Neuronal stem cell (in vitro differentiated cells): ENCODE measurements around the gene HOMER3.
A peak's percentile ranks its signal among the peaks of the same experiment; 100 is the strongest.

Source experiments
- DNase-seq: peaks from one replicate; pipeline ENCODE4 v3.0.0-alpha.2; 2013; ENCODE audit warnings: low spot score
- H2AFZ ChIP-seq: one replicate; pipeline ENCODE4 v1.6.1; 2013; ENCODE audit warnings: mild to moderate bottlenecking, low read length, inconsistent platforms
- H2AK5ac ChIP-seq: 2 replicates; pipeline ENCODE4 v1.6.1; 2013; ENCODE audit warnings: low read depth, mild to moderate bottlenecking, inconsistent platforms, low read length, moderate library complexity, mixed read lengths
- H2BK120ac ChIP-seq: 2 replicates; pipeline ENCODE4 v1.6.1; 2013; ENCODE audit warnings: low read depth, mild to moderate bottlenecking, inconsistent platforms, low read length, moderate library complexity, mixed read lengths
- H2BK12ac ChIP-seq: one replicate; pipeline ENCODE4 v1.6.1; 2013; ENCODE audit warnings: low read length, inconsistent platforms
- H2BK15ac ChIP-seq: 2 replicates; pipeline ENCODE4 v1.6.1; 2013; ENCODE audit warnings: mild to moderate bottlenecking, low read length, inconsistent platforms, mixed read lengths
- H2BK5ac ChIP-seq: one replicate; pipeline ENCODE4 v1.6.1; 2013; ENCODE audit warnings: inconsistent platforms, mild to moderate bottlenecking, low read length, moderate library complexity
- H3K14ac ChIP-seq: one replicate; pipeline ENCODE4 v1.6.1; 2013; ENCODE audit warnings: low read length, inconsistent platforms
- H3K18ac ChIP-seq: 2 replicates; pipeline ENCODE4 v1.6.1; 2013; ENCODE audit warnings: low read length, inconsistent platforms
- H3K23ac ChIP-seq: 2 replicates; pipeline ENCODE4 v1.6.1; 2013; ENCODE audit warnings: low read depth, mild to moderate bottlenecking, mixed read lengths, low read length, inconsistent platforms; ENCODE audit not compliant: poor library complexity
- H3K27ac ChIP-seq: replicated peaks from 3 replicates; pipeline ENCODE4 v1.5.1; 2013; ENCODE audit warnings: low read length, inconsistent platforms
- H3K27me3 ChIP-seq, 3 experiments: 2 replicates each; pipeline ENCODE4 v1.6.1; 2013; ENCODE audit warnings: low read length in 3 of 3, mild to moderate bottlenecking in 2 of 3, inconsistent platforms in 1 of 3, low read depth in 1 of 3, mixed read lengths in 1 of 3, moderate library complexity in 1 of 3; ENCODE audit not compliant: control insufficient read depth in 3 of 3, insufficient read depth in 3 of 3
- H3K36me3 ChIP-seq, 2 donors: replicated peaks in 1 of 2; 2 replicates each; pipeline ENCODE4 v1.6.1; 2013; ENCODE audit warnings: low read length in 2 of 2; ENCODE audit not compliant: control insufficient read depth in 2 of 2, insufficient read depth in 2 of 2
- H3K4ac ChIP-seq: 2 replicates; pipeline ENCODE4 v1.6.1; 2013; ENCODE audit warnings: inconsistent platforms, mild to moderate bottlenecking, low read length, moderate library complexity
- H3K4me1 ChIP-seq, 2 donors: 1 replicate in 1 of 2; 2 replicates in 1 of 2; pipeline ENCODE4 v1.6.1; 2013; ENCODE audit warnings: low read length in 2 of 2, low read depth in 1 of 2; ENCODE audit not compliant: control insufficient read depth in 2 of 2, insufficient read depth in 1 of 2
- H3K4me2 ChIP-seq: one replicate; pipeline ENCODE4 v1.6.1; 2013; ENCODE audit warnings: mild to moderate bottlenecking, low read length, inconsistent platforms; ENCODE audit not compliant: insufficient read depth, poor library complexity, severe bottlenecking
- H3K4me3 ChIP-seq, 2 donors: 2 replicates each; pipeline ENCODE4 v1.5.1; 2013; ENCODE audit warnings: low read length in 2 of 2, mild to moderate bottlenecking in 2 of 2, inconsistent platforms in 1 of 2, moderate library complexity in 1 of 2
- H3K79me1 ChIP-seq: one replicate; pipeline ENCODE4 v1.6.1; 2013; ENCODE audit warnings: low read depth, mild to moderate bottlenecking, inconsistent platforms, low read length, moderate library complexity
- H3K9ac ChIP-seq: one replicate; pipeline ENCODE4 v1.6.1; 2013; ENCODE audit warnings: mild to moderate bottlenecking, low read depth, low read length, inconsistent platforms; ENCODE audit not compliant: poor library complexity
- H3K9me3 ChIP-seq, 2 donors: replicated peaks in 1 of 2; 2 replicates each; pipeline versions ENCODE3 to v1.6.1; 2013; ENCODE audit warnings: low read length in 2 of 2, mild to moderate bottlenecking in 2 of 2, inconsistent platforms in 1 of 2, low read depth in 1 of 2, mixed read lengths in 1 of 2, moderate library complexity in 1 of 2; ENCODE audit not compliant: control insufficient read depth in 2 of 2, insufficient read depth in 1 of 2
- H4K8ac ChIP-seq: one replicate; pipeline ENCODE4 v1.6.1; 2013; ENCODE audit warnings: low read depth, mild to moderate bottlenecking, inconsistent platforms, low read length, moderate library complexity
- H4K91ac ChIP-seq: one replicate; pipeline ENCODE4 v1.6.1; 2013; ENCODE audit warnings: low read length, low read depth, mild to moderate bottlenecking, inconsistent platforms; ENCODE audit not compliant: poor library complexity
- WGBS, 2 donors: extraction: QIAGEN DNeasy Blood & Tissue Kit; methylation state at CpG; one replicate each; pipeline ENCODE4 v1.1.7; 2013; ENCODE audit warnings: missing lambda C conversion rate in 2 of 2, mixed read lengths in 1 of 2; ENCODE audit not compliant: insufficient read length in 2 of 2, insufficient replicate concordance in 1 of 2; ENCODE audit errors: extremely low coverage in 2 of 2; 5-methylcytosine and 5-hydroxymethylcytosine counted together

HOMER3 gene

DNA sequence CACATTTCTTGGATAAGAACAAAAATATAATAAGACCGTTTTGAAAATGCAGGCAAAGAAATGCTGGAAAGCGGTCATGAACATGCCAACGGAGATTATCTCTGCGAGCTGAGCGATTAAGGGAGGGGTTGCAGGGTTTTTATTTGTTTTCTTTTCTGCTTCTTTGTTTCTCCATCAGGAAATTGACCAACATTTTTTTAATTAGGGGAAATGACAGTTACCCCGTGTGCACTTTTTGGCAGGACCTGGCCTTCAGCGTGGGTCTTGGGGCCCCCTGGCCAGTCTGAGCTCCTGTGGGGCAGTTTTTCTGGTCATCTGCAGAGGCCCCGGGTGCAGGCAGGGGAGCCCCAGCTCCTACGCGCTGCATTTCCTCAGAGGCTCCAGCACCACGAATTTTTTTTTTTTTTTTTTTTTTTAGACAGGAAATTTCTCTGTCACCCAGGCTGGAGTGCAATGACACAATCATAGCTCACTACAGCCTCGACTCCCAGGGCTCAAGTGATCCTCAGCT lies 31.3 kb upstream of the HOMER3 start:
- H3K27ac ChIP-seq: no peak overlapping the region
- no peak overlapping the region for H3K4me2 ChIP-seq
- no peak overlapping the region for H3K4me3 ChIP-seq
- WGBS, 2 donors: no CpG with 5 or more reads among the region's 12 CpGs
- no peak overlapping the region for H2BK5ac ChIP-seq
- no peak overlapping the region for H3K9ac ChIP-seq
- no peak for DNase-seq
- no peak overlapping the region for H2AFZ ChIP-seq
- no peak overlapping the region for H2AK5ac ChIP-seq
- no peak overlapping the region for H2BK12ac ChIP-seq
- H3K9me3 ChIP-seq: peaks cover 3 to 4% of the 10 kb centered on the region in 2 donors
- no peaks in the 10 kb centered on the region for H3K27me3 ChIP-seq
- H3K14ac ChIP-seq: no peak overlapping the region
- no peak overlapping the region for H3K4ac ChIP-seq
- no peak overlapping the region for H4K91ac ChIP-seq
- H3K18ac ChIP-seq: no peak overlapping the region
- H4K8ac ChIP-seq: no peak overlapping the region
- H3K23ac ChIP-seq: no peak overlapping the region
- H2BK15ac ChIP-seq: no peak overlapping the region
- H3K79me1 ChIP-seq: no peaks in the 10 kb centered on the region
- no peaks in the 10 kb centered on the region for H3K36me3 ChIP-seq
- no peak overlapping the region for H2BK120ac ChIP-seq
- no peaks in the 10 kb centered on the region for H3K4me1 ChIP-seq

DNA sequence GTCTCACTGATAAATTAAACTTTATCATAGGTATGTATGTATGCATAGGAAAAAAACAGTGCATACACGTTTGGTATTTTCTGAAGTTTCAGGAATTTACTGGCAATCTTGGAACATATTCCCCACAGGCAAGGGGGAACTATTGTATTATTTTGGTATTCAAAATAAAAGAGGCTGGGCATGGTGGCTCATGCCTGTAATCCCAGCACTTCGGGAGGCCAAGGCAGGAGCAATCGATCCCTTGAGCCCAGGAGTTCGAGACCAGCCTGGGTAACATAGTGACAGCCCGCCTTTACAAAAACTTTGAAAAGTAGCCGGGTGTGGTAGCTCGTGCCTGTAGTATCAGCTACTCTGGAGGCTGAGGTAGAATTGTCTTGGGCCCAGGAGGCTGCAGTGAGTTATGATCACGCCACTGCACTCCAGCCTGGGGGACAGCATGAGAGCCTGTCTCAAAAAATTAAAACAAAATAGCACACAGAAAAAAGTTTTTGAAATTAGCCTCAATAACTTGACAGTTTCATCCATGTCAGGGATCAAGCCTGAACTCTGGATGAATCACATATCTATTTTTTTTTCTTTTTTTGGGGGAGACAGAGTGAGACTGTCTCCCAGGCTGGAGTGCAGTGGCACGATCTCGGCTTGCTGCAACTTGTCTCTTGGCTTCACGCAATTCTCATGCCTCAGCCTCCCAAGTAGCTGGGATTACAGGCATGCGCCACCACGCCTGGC lies 29.1 kb upstream of the HOMER3 start:
- H3K36me3 ChIP-seq: no peaks in the 10 kb centered on the region
- H3K27me3 ChIP-seq: no peaks in the 10 kb centered on the region
- peaks cover 3 to 4% of the 10 kb centered on the region in 2 donors for H3K9me3 ChIP-seq
- H2AK5ac ChIP-seq: no peak overlapping the region
- H2BK120ac ChIP-seq: no peak overlapping the region
- no peak overlapping the region for H3K4me3 ChIP-seq
- no CpG with 5 or more reads among the region's 13 CpGs for WGBS, 2 donors
- no peak overlapping the region for H3K4ac ChIP-seq
- H3K27ac ChIP-seq: no peak overlapping the region
- no peak overlapping the region for H3K23ac ChIP-seq
- no peaks in the 10 kb centered on the region for H3K79me1 ChIP-seq
- H3K4me1 ChIP-seq: no peaks in the 10 kb centered on the region
- no peak overlapping the region for H4K91ac ChIP-seq
- no peak overlapping the region for H2BK12ac ChIP-seq
- H4K8ac ChIP-seq: no peak overlapping the region
- DNase-seq: no peak
- no peak overlapping the region for H3K18ac ChIP-seq
- H2AFZ ChIP-seq: no peak overlapping the region
- H3K14ac ChIP-seq: no peak overlapping the region
- H3K4me2 ChIP-seq: no peak overlapping the region
- H3K9ac ChIP-seq: no peak overlapping the region
- no peak overlapping the region for H2BK5ac ChIP-seq
- H2BK15ac ChIP-seq: no peak overlapping the region

- Histone ChIP-seq H3K27ac (no peak overlapping the region), H3K9me3 (peaks cover 3 to 4% of the 10 kb centered on the region in 2 donors), H4K8ac (no peak overlapping the region), H4K91ac (no peak overlapping the region), H2AFZ (peak overlapping the region; percentile 78), H3K79me1 (no peaks in the 10 kb centered on the region), H2AK5ac (peak overlapping the region; percentile 61), H2BK5ac (no peak overlapping the region), H3K4me3 (no peak overlapping the region), H3K4me2 (no peak overlapping the region), H2BK12ac (no peak overlapping the region), H3K14ac (no peak overlapping the region), H3K4ac (no peak overlapping the region), H3K27me3 (no peaks in the 10 kb centered on the region), H3K36me3 (no peaks in the 10 kb centered on the region), H2BK15ac (no peak overlapping the region), H3K9ac (peak overlapping the region; percentile 3), H3K23ac (no peak overlapping the region), H3K4me1 (no peaks in the 10 kb centered on the region), H2BK120ac (no peak overlapping the region), H3K18ac (peak overlapping the region; percentile 19)
- no peak for DNase-seq
- no CpG with 5 or more reads among the region's 11 CpGs for WGBS, 2 donors
These were observed 26.5 kb upstream of the HOMER3 start for GRCh38 chr19:18967358-18968146.

DNA sequence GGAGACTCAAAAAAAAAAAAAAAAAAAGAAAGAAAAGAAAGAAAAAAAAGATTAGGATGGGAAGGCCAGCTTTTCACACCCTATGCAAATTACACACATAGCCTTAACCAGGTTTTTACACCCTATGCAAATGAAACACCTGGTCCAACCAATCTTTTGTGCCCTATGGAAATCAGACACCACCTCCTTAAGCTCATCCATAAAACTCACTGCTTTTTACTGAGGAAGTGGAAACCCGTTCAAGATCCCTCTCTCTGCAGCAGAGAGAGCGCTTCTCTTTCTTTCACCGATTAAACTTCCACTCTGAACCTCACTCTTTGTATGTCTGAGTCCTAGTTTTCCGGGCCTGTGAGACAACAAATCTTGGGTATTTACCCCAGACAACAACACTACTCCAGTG lies 25.3 kb upstream of the HOMER3 start:
- Histone ChIP-seq H3K27ac (no peak overlapping the region), H3K4me3 (no peak overlapping the region)
- DNase-seq: no peak

More for the DNA sequence above, 25.3 kb upstream of the HOMER3 start:
- H3K23ac ChIP-seq: no peak overlapping the region
- no peaks in the 10 kb centered on the region for H3K27me3 ChIP-seq
- H3K18ac ChIP-seq: no peak overlapping the region
- H2AFZ ChIP-seq: peak overlapping the region; percentile 68
- no peak overlapping the region for H3K4ac ChIP-seq
- no peaks in the 10 kb centered on the region for H3K79me1 ChIP-seq
- no peak overlapping the region for H2BK12ac ChIP-seq
- no peak overlapping the region for H2BK15ac ChIP-seq
- no peak overlapping the region for H3K14ac ChIP-seq
- no peak overlapping the region for H2BK5ac ChIP-seq
- H3K9ac ChIP-seq: no peak overlapping the region
- H3K4me1 ChIP-seq: peaks cover 0 to 3% of the 10 kb centered on the region in 2 donors
- H2AK5ac ChIP-seq: no peak overlapping the region
- H4K91ac ChIP-seq: no peak overlapping the region
- H3K9me3 ChIP-seq: peaks cover 3 to 4% of the 10 kb centered on the region in 2 donors
- no CpG with 5 or more reads among the region's 4 CpGs for WGBS, 2 donors
- no peak overlapping the region for H3K4me2 ChIP-seq
- no peak overlapping the region for H4K8ac ChIP-seq
- H2BK120ac ChIP-seq: no peak overlapping the region
- no peaks in the 10 kb centered on the region for H3K36me3 ChIP-seq
